SIG-M5 treated with dmso at 0.1 percent for 504 hours (cell line): ENCODE measurements around the gene PCP4.

Source experiments
- DNase-seq: peaks from one replicate; lab custom pipeline; 2025; ENCODE audit not compliant: unreplicated experiment; lab: John Stamatoyannopoulos, UW

Gene PCP4

DNA sequence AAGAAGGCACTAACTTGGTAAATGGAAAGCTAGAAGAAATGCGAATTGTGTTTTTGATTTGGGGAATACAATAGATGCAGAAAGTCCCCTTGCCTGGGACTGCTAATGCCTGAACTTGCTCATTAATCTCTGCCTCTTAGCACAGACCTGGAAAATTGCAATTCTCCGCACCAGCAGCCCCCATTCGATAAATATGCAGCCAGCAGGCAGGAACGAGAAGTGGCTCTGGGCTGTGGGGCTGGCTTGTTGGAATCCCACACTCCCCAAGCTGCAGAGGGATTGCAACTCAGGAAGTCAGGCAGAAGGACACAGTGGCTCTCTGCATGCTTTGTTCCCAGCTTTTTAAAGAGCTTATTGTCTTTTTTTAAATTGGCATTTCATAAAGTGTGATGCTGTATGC, 51.3 kb downstream of the PCP4 start:
- no peak for DNase-seq

- no peak for DNase-seq
Observed at GRCh38 chr21:39923476-39923875, 56.2 kb downstream of the PCP4 start.

DNA sequence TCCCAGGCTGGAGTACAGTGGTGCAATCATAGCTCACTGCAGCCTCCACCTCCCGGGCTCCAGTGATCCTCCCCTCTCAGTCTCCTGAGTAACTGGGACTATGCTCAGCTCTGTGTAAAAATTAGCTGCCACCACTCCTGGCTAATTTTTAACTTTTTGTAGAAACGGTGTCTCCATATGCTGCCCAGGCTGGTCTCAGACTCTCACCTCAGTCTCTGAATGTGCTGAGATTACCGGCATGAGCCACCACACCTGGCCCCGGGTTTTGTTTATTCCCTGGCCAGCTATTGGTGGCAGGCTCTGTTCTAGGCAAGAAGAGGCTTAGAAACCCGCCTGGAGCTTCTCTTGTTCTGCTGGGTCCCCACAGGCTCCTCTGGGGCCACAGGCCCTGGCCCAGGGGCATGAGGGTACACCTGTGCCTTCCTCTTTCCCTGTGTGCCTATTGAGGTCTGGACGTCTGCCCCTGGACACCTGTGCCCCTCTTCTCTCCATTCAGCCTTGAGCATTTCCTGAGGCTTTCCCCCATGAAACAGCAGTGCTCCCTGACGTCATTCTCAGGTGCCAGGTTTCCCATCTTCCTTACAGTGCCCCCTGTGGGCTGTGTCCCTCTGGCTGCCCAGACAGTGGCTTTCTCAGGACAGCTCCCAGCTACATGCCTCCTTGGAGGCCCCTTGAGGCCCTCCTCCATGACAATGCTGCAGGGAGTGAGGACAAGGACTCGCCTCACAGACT, 57.5 kb downstream of the PCP4 start:
- DNase-seq: no peak

GRCh38 chr21:39927304-39927886, 60.2 kb downstream of the PCP4 start:
- no peak for DNase-seq

- no peak for DNase-seq
Observed at GRCh38 chr21:39932335-39932734, 65.1 kb downstream of the PCP4 start.

- no peak for DNase-seq
Observed at GRCh38 chr21:39934895-39935294, 67.7 kb downstream of the PCP4 start.

GRCh38 chr21:39935716-39936115, 68.5 kb downstream of the PCP4 start:
- no peak for DNase-seq

GRCh38 chr21:39938086-39938625, 70.9 kb downstream of the PCP4 start:
- DNase-seq: no peak

DNA sequence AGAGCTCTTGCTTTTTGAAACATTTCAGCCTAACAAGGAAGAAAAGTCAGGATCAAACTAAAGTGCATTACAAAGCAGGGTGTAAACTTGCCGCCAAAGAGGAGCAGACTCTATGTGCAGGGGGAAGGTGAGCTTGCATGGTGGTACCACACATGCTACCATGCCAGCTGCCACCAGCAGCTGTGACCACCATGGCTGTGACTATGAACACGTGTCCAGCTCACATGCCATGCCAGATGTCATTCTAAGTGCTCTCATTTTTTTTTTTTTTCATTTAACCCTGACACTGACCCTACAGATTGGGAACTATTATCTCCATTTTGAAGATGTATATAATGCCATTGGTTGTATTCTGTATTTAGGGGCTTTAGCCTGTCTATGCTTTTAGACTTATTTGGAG, 79.0 kb downstream of the PCP4 start:
- DNase-seq: no peak

DNA sequence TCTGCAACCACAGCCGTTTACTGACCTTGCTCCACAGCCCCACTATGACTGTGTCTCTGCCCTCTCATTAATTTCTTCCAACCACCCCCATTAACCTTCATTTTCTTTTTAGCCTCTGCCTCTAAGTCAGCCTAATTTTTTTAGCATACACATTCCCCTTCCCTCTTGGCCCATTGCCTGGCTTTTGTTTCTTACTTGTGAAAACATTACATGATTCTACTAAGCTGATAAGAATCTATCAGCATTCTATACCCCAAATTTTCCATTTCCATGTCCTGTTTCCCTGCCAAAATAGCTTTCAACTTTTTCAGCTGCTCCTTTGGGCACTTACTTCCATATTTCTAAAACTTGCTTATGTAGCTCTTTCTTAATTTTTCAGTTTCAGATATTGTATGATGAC, 79.8 kb downstream of the PCP4 start:
- DNase-seq: no peak

DNA sequence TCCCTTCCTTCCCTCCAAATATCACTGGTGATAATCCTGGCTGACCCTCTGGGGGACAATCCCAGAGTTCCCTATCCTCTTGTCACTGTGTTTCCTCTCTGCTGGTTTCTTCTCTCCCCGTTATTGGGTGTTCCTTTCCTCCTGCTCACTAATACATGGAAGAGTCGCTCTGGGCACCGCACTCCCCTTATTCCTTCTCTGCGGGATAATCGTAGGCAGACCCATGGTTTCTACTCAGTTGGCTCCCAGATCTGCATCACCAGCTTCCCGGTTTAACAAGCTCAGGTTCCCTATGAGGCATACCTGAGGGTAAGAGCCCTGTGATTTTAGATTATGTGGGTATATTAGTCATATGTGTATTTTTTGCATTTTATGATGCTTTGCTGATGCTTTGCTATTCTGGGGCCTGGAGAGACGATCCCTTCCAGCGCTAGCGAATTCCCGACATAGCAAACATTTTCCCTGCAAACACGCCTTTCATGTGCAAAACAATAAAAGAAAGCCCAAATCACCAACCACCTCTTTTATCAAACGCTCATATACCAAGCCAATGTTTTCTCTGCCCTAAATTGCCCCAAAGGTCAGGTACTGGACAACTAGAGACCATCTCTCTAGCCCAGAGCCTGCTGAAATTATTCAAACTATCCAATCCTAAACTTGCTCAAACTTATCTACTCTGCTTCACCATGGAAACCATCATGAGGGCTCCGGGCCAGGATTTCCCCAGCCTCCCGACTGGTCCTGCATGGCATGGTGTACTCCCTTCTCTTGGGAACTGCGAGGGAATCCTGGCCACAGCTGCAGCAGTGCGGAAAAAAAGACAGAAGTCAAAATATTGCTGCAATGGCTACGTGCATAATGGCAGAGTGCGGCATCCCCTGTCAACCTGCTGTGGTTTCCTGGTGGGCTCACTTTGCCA, 84.2 kb downstream of the PCP4 start:
- no peak for DNase-seq

- DNase-seq: no peak
Observed at GRCh38 chr21:39952265-39952664, 85.0 kb downstream of the PCP4 start.

DNA sequence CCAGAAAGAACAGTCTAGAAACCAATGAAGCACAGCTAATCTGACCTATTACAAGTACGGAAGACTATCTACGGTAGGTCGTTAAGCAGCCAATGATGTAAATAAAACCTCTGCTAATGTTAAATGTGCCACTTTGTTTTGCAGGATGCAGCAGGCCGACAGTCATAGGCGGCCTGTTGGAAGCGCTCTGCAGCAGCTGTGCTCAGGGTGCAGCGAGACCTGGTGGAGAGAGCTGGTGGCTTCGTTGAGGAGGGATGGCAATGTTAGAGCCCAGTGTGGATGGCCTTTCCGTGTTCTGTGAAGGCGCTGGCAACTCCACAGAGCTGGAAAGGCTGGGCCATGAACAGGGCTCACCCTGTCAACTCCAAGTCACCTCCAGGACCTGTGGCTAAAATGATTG, 87.3 kb downstream of the PCP4 start:
- no peak for DNase-seq

GRCh38 chr21:39955326-39955725, 88.1 kb downstream of the PCP4 start:
- DNase-seq: no peak

DNA sequence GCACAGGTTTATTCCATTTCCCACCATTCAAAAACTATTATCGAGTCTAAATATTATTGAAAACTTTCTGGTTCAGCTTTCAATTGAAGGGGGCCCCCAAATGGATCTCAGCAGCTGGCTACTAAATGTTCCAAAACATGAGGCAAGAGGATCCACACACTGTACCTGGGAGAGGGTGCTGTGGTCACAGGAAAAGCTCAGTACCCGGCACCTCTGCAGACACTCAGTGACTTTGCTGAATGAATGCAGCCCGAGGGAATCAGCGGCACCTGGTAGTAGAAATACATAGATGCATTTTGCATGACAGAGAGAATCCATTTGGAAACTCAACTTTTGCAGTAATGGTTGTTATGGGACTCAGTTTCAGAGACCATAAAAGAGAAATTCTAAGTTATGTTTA, 89.3 kb downstream of the PCP4 start:
- DNase-seq: no peak

DNA sequence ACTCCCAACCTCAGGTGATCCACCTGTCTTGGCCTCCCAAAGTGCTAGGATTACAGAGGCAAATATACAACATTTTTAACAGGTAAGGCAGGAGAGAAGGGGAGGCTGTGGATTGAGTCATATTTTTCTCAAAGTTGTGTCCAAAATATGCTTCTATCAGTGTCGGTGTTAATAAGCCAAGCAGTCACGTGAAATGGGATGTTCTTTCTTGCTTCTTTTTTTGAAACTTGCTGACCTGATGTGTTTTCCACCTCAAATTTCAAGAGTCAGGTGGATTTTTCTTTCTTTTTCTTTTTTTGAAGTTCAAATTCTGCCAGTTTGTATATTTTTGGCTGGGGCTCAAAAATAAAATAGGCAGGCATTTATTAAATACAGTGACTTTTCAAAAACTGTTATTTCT, 91.5 kb downstream of the PCP4 start:
- DNase-seq: no peak

- DNase-seq: no peak
Observed at GRCh38 chr21:39961251-39961650, 94.0 kb downstream of the PCP4 start.

GRCh38 chr21:39965026-39965425, 97.8 kb downstream of the PCP4 start:
- DNase-seq: no peak

DNA sequence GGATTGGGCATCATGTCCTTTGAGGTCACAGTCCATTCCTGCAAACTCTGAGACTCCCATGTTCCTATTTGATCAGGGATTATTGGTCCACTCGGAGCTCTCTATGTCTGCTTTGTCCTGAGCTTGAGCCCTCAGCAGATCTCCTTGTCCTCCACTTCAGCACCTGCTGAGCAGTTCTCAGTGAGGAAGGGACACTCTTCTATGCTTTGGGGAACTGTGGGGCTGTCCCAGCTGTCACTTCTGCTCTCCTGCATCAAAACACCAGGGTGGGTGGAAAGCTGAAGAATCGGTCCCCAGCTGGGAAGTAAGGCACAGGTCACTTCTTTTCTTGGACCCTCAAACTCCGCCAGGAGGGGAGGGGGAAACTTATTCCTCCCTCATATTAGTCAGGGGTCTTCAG, 99.5 kb downstream of the PCP4 start:
- no peak for DNase-seq

DNA sequence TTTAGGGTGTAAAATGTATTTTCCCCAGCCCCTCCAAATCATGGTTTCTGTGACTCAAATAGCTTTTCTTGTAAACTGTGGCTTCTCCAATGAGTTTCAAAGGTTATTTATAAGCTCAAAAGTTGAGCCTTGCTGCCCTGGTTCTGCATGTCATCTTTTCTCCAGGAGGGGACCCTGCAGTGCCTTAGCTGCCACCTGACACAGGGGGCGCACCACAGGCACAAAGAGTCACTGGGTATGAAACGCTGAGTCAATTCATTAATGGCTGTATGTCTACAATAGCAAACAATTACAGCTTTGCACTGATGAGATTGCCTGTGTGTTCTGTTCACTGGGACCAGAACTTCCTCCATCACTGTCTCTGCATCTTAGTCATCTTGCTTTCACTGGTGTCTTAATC, 100.8 kb downstream of the PCP4 start:
- no peak for DNase-seq

DNA sequence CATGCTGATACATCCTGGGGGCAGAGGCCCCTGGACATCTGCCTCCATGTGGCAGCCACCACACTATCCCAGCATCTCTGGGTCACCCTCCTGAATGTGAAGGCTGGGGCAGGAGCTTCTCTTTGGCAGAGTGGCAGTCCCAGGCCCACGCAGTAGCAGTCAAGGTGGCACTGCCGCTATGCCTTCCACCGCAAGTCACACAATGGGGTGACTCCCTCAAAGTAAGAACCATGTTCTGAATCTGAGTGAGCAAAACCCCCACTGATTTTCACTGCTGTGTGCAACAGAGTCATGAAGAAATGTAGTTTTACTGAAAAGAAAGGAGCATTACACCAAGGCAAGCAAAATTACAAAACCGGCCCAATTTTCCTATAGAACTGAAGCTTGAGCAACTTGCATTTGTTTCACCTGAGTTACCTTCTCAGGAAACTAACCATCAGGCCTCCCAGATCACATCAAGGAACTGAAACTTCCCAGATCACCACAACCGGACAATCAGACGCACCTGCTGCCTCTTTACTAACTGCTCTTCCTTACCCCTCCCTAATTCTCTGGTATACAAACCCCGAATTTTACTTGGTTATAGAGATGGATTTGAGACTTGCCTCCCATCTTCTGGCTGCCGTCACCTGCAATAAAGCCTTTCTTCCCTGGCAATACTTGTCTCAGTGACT, 102.6 kb downstream of the PCP4 start:
- no peak for DNase-seq
